ENCODE measurements around the gene ATPAF1.

Gene ATPAF1

DNA sequence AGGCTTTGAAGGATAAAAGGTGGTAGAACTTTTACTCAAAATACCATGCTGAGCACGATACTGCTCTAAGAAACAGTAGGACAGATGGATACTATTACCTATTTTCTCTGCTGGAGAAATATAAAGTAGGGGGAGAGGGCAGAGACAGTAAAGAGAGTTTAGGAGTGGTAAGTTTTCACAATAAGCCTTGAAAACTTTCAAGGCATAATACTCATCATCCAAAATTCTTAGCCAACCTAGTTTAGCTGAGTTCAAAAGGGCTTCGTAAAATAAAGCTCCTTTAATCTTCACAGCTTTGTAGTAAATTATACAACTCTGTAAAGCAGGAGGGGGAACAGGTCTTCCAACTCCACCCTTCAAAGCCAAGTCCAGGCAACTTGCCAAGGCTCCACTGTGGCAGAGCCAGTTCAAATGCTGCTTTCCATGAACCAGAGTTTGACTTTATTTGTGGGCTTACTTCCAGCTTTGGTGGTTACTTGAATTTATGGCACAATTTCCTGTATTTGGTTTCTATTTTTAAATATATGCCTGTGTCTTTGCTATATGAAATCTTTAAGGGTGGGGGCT, 19.0 kb upstream of the ATPAF1 start:
- peak overlapping the region; percentile 71 for H3K4me2 ChIP-seq (ENCODE audit: low read depth, low read length, poor library complexity, severe bottlenecking)
- TF ChIP-seq EZH2phosphoT487 (IDR thresholded peaks at IDR 0.05; ENCODE audit: borderline replicate concordance) = no peak
- TF ChIP-seq, protein P1, sequence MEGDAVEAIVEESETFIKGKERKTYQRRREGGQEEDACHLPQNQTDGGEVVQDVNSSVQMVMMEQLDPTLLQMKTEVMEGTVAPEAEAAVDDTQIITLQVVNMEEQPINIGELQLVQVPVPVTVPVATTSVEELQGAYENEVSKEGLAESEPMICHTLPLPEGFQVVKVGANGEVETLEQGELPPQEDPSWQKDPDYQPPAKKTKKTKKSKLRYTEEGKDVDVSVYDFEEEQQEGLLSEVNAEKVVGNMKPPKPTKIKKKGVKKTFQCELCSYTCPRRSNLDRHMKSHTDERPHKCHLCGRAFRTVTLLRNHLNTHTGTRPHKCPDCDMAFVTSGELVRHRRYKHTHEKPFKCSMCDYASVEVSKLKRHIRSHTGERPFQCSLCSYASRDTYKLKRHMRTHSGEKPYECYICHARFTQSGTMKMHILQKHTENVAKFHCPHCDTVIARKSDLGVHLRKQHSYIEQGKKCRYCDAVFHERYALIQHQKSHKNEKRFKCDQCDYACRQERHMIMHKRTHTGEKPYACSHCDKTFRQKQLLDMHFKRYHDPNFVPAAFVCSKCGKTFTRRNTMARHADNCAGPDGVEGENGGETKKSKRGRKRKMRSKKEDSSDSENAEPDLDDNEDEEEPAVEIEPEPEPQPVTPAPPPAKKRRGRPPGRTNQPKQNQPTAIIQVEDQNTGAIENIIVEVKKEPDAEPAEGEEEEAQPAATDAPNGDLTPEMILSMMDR (conservative IDR thresholded peaks at IDR 0.05; ENCODE audit: low read length) = no peak
- peaks cover 80% of the 10 kb centered on the region for H3K4me1 ChIP-seq (ENCODE audit: insufficient read depth, low read length, poor library complexity, severe bottlenecking)
- peak overlapping the region; percentile 41 for H3K4me3 ChIP-seq (ENCODE audit: low read length, poor library complexity, severe bottlenecking)
- H3K9me2 ChIP-seq (replicated peaks; ENCODE audit: low read depth, low read length) = no peaks in the 10 kb centered on the region
- H4K20me1 ChIP-seq (ENCODE audit: insufficient read depth, low read length, poor library complexity, severe bottlenecking) = no peaks in the 10 kb centered on the region
- peaks cover 24% of the 10 kb centered on the region for H3F3A ChIP-seq (ENCODE audit: low read depth)
- peaks cover 85% of the 10 kb centered on the region for H3K36me3 ChIP-seq (ENCODE audit: insufficient read depth, low read length)
- peak overlapping the region; percentile 51 for H3K9ac ChIP-seq (ENCODE audit: low read depth, low read length, poor library complexity, severe bottlenecking)
- H3K79me2 ChIP-seq (ENCODE audit: insufficient read depth, low read length) = peaks cover 15% of the 10 kb centered on the region
- no peaks in the 10 kb centered on the region for H3K9me3 ChIP-seq (ENCODE audit: insufficient read depth, low read depth, low read length)
- no peaks in the 10 kb centered on the region for H3K27me3 ChIP-seq (ENCODE audit: insufficient read depth, low read length, poor library complexity, severe bottlenecking)
- no peak overlapping the region for H2AFZ ChIP-seq (ENCODE audit: low read length)

DNA sequence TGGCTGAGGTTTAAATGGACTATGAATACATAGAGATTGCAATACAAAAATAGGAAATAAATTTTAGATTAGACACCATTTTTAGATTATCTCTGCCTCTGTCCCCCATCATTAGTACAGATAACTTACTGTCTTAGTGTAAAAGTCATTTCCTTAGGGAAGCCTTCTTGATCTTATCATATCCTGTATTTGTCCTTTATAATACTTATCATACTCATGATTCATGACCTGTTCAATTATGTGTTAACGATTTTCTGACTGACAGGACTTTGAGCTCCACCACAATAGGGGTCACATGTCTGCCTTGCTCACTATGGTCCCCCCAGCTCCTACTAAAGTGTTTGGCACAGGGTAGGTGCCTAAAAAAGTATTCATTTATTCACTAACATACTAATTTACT, 18.1 kb upstream of the ATPAF1 start:
- Histone ChIP-seq H3K4me2 (ENCODE audit: low read depth, low read length, poor library complexity, severe bottlenecking) (peak overlapping the region; percentile 71), H3K36me3 (ENCODE audit: insufficient read depth, low read length) (peaks cover 85% of the 10 kb centered on the region), H3K9me2 (replicated peaks; ENCODE audit: low read depth, low read length) (no peaks in the 10 kb centered on the region), H2AFZ (ENCODE audit: low read length) (no peak overlapping the region), H4K20me1 (ENCODE audit: insufficient read depth, low read length, poor library complexity, severe bottlenecking) (no peaks in the 10 kb centered on the region), H3K4me3 (ENCODE audit: low read length, poor library complexity, severe bottlenecking) (peak overlapping the region; percentile 3), H3F3A (ENCODE audit: low read depth) (peaks cover 24% of the 10 kb centered on the region), H3K27me3 (ENCODE audit: insufficient read depth, low read length, poor library complexity, severe bottlenecking) (no peaks in the 10 kb centered on the region), H3K79me2 (ENCODE audit: insufficient read depth, low read length) (peaks cover 5% of the 10 kb centered on the region), H3K4me1 (ENCODE audit: insufficient read depth, low read length, poor library complexity, severe bottlenecking) (peaks cover 71% of the 10 kb centered on the region), H3K9me3 (ENCODE audit: insufficient read depth, low read depth, low read length) (no peaks in the 10 kb centered on the region), H3K9ac (ENCODE audit: low read depth, low read length, poor library complexity, severe bottlenecking) (peak overlapping the region; percentile 51)
- no peak for TF ChIP-seq EZH2phosphoT487 (IDR thresholded peaks at IDR 0.05; ENCODE audit: borderline replicate concordance)
- TF ChIP-seq, protein P1 (conservative IDR thresholded peaks at IDR 0.05; ENCODE audit: low read length) = no peak

GRCh38 chr1:46684670-46685069, 16.5 kb upstream of the ATPAF1 start:
- H4K20me1 ChIP-seq (ENCODE audit: insufficient read depth, low read length, poor library complexity, severe bottlenecking) = no peaks in the 10 kb centered on the region
- H3K79me2 ChIP-seq (ENCODE audit: insufficient read depth, low read length) = no peaks in the 10 kb centered on the region
- peak overlapping the region; percentile 10 for H3K9ac ChIP-seq (ENCODE audit: low read depth, low read length, poor library complexity, severe bottlenecking)
- H3K4me2 ChIP-seq (ENCODE audit: low read depth, low read length, poor library complexity, severe bottlenecking) = peak overlapping the region; percentile 71
- H3F3A ChIP-seq (ENCODE audit: low read depth) = peaks cover 17% of the 10 kb centered on the region
- H3K36me3 ChIP-seq (ENCODE audit: insufficient read depth, low read length) = peaks cover 85% of the 10 kb centered on the region
- no peaks in the 10 kb centered on the region for H3K27me3 ChIP-seq (ENCODE audit: insufficient read depth, low read length, poor library complexity, severe bottlenecking)
- peaks cover 55% of the 10 kb centered on the region for H3K4me1 ChIP-seq (ENCODE audit: insufficient read depth, low read length, poor library complexity, severe bottlenecking)
- H3K9me2 ChIP-seq (replicated peaks; ENCODE audit: low read depth, low read length) = no peaks in the 10 kb centered on the region
- TF ChIP-seq, protein P1 (conservative IDR thresholded peaks at IDR 0.05; ENCODE audit: low read length) = no peak
- no peak for TF ChIP-seq EZH2phosphoT487 (IDR thresholded peaks at IDR 0.05; ENCODE audit: borderline replicate concordance)
- H2AFZ ChIP-seq (ENCODE audit: low read length) = no peak overlapping the region
- H3K9me3 ChIP-seq (ENCODE audit: insufficient read depth, low read depth, low read length) = no peaks in the 10 kb centered on the region
- H3K4me3 ChIP-seq (ENCODE audit: low read length, poor library complexity, severe bottlenecking) = no peak overlapping the region
